Left colon (tissue), 2 donors: ENCODE measurements around the gene DCD. TPM values are rescaled to one million over a fixed set of nuclear protein-coding genes. Genes with fewer than 3 reads are reported as not detected.
"Not testable (repeated sequence)": the region's sequence is repeated elsewhere in the genome, so short reads cannot be mapped to it uniquely, and the experiment has no call there.

Experiments used
- ATAC-seq: fragments of 200-7000 bp; cut with Tn5 transposase; one replicate; pipeline ENCODE4 v1.9.1; 2020; ENCODE audit warnings: mild to moderate bottlenecking, moderate library complexity
- DNase-seq, 2 donors: peaks; one replicate each; pipeline ENCODE4 v3.0.0-alpha.2; 2020
- intact Hi-C, 2 donors: fragments of 100-400 bp; cut with DNase I in 1 of 2; cut with micrococcal nuclease in 1 of 2; formaldehyde crosslinking; loops; one replicate each; pipeline versions ENCODE4 v1.11.2 to v1.14.0; 2022; cut with DNase I, micrococcal nuclease
- long read RNA-seq: library from polyadenylated mRNA; unstranded; transcript quantifications from one replicate; pipeline ENCODE4 v2.0.0, GENCODE V29; 2021
- total RNA-seq, 2 donors: library from RNA; stranded (reverse); fragmentation: NEBNext Ultra II Directional; extraction: Animal tissue kit (Norgen Biotek cat#: 25700); gene quantifications; one replicate each; pipeline ENCODE4 v1.2.1, GENCODE V29; 2021
- donor health status: DM: no; HTN: no; CAD: no.
- donor health status: DM: yes; HTN: yes; CAD: no.

The DCD gene
- not detected for total RNA-seq
- long read RNA-seq: 0 reads

GRCh38 chr12:54648265-54648664, at the start of gene DCD:
TSS of gene DCD (minus strand) at chr12:54648365. CDS start at chr12:54648303, 62 bp downstream.
- ATAC-seq (no peak), DNase-seq (no peak)
- intact Hi-C loops: no loop called here

- intact Hi-C loops: no loop called here
- no peak for DNase-seq
- ATAC-seq: no peak
These were observed 49.7 kb upstream of the DCD start for GRCh38 chr12:54697851-54698250.

- ATAC-seq (no peak), DNase-seq (no peak)
- intact Hi-C loops: no loop called here
These were observed 44.2 kb upstream of the DCD start for GRCh38 chr12:54692353-54692752.

- DNase-seq (no peak), ATAC-seq (no peak)
- intact Hi-C loops: no loop called here
These were observed 41.8 kb upstream of the DCD start for GRCh38 chr12:54689984-54690383.

- ATAC-seq (no peak), DNase-seq (no peak)
- intact Hi-C loops: no loop called here
These were observed 40.8 kb upstream of the DCD start for GRCh38 chr12:54689034-54689372.

- DNase-seq: no peak
- intact Hi-C loops: no loop called here
- no peak for ATAC-seq
These were observed 40.3 kb upstream of the DCD start for GRCh38 chr12:54688309-54689033.

- intact Hi-C loops: no loop called here
- no peak for DNase-seq
- no peak for ATAC-seq
These were observed 36.8 kb upstream of the DCD start for GRCh38 chr12:54684636-54685630.

- ATAC-seq (no peak), DNase-seq (no peak)
- intact Hi-C loops: no loop called here
These were observed 35.2 kb upstream of the DCD start for GRCh38 chr12:54683398-54683797.

GRCh38 chr12:54682674-54683073, 34.5 kb upstream of the DCD start:
- intact Hi-C loops: no loop called here
- no peak for DNase-seq
- no peak for ATAC-seq

GRCh38 chr12:54680374-54680773, 32.2 kb upstream of the DCD start:
- intact Hi-C loops: no loop called here
- ATAC-seq: peak; percentile 37
- DNase-seq: peak in 1 of 2 donors; percentile 21

- no peak for DNase-seq
- intact Hi-C loops: no loop called here
- ATAC-seq: no peak
These were observed 30.0 kb upstream of the DCD start for GRCh38 chr12:54678131-54678530.

- ATAC-seq (no peak), DNase-seq (no peak)
- intact Hi-C loops: no loop called here
These were observed 19.8 kb upstream of the DCD start for GRCh38 chr12:54667945-54668344.

- DNase-seq (no peak), ATAC-seq (no peak)
- intact Hi-C loops: no loop called here
These were observed 17.8 kb upstream of the DCD start for GRCh38 chr12:54666008-54666407.

- DNase-seq, intact Hi-C loops: not testable (repeated sequence)
These were observed 17.0 kb upstream of the DCD start for GRCh38 chr12:54665022-54665635.

GRCh38 chr12:54663603-54664002, 15.4 kb upstream of the DCD start:
- intact Hi-C loops: no loop called here
- ATAC-seq: no peak
- DNase-seq: no peak

More at GRCh38 chr12:54665022-54665635, 17.0 kb upstream of the DCD start:
- not testable (repeated sequence) for ATAC-seq

- intact Hi-C loops: no loop called here
- no peak for ATAC-seq
- DNase-seq: no peak
These were observed 13.9 kb upstream of the DCD start for GRCh38 chr12:54662026-54662425.

GRCh38 chr12:54661048-54661447, 12.9 kb upstream of the DCD start:
- DNase-seq (no peak), ATAC-seq (no peak)
- intact Hi-C loops: no loop called here

- ATAC-seq: no peak
These were observed 12.3 kb upstream of the DCD start for GRCh38 chr12:54660320-54660962.

More at GRCh38 chr12:54660320-54660962, 12.3 kb upstream of the DCD start:
- intact Hi-C loops: no loop called here
- no peak for DNase-seq
